ENCODE results near the gene CCL1. TPM values are rescaled to one million over a fixed set of nuclear protein-coding genes. Genes with fewer than 3 reads are reported as not detected.
A peak's percentile ranks its signal among the peaks of the same experiment; 100 is the strongest.

The CCL1 gene
- total RNA-seq, 3 donors from 2014 or later, result 1.4 to 17.7 (median 3.6) TPM

GRCh38 chr17:34371405-34372100 is 8.5 kb upstream of the CCL1 start:
- no peaks in the 10 kb centered on the region for H3K36me3 Mint-ChIP-seq (ENCODE audit: insufficient read depth)
- ATAC-seq, result peak in 1 of 2 donors; percentile 14
- peaks cover 3% of the 10 kb centered on the region for H3K27me3 Mint-ChIP-seq (ENCODE audit: low read depth)
- H3K4me3 Mint-ChIP-seq, result no peak overlapping the region
- no peaks in the 10 kb centered on the region for H3K9me3 Mint-ChIP-seq
- no peak for DNase-seq
- H3K4me1 Mint-ChIP-seq (ENCODE audit: low read depth), result peaks cover 3% of the 10 kb centered on the region

- no peaks in the 10 kb centered on the region for H3K9me3 Mint-ChIP-seq
- no peak overlapping the region for H3K4me3 Mint-ChIP-seq
Measured at GRCh38 chr17:34370997-34371395, 8.0 kb upstream of the CCL1 start.

GRCh38 chr17:34370376-34370996 is 7.5 kb upstream of the CCL1 start:
- Mint-ChIP-seq H3K4me3 (no peak overlapping the region), H3K36me3 (ENCODE audit: insufficient read depth) (no peaks in the 10 kb centered on the region), H3K4me1 (ENCODE audit: low read depth) (peaks cover 6% of the 10 kb centered on the region), H3K27me3 (ENCODE audit: low read depth) (peaks cover 3% of the 10 kb centered on the region), H3K9me3 (no peaks in the 10 kb centered on the region)
- no peak for ATAC-seq
- no peak for DNase-seq

More at GRCh38 chr17:34370997-34371395, 8.0 kb upstream of the CCL1 start:
- Mint-ChIP-seq H3K36me3 (ENCODE audit: insufficient read depth) (no peaks in the 10 kb centered on the region), H3K27me3 (ENCODE audit: low read depth) (peaks cover 3% of the 10 kb centered on the region), H3K4me1 (ENCODE audit: low read depth) (peaks cover 3% of the 10 kb centered on the region)
- peak; percentile 58 to 73 for ATAC-seq
- DNase-seq, result no peak

- Mint-ChIP-seq H3K27me3 (ENCODE audit: low read depth) (peaks cover 5% of the 10 kb centered on the region), H3K9me3 (no peaks in the 10 kb centered on the region), H3K4me1 (ENCODE audit: low read depth) (peaks cover 12% of the 10 kb centered on the region), H3K4me3 (no peak overlapping the region), H3K36me3 (ENCODE audit: insufficient read depth) (no peaks in the 10 kb centered on the region)
- no peak for ATAC-seq
- DNase-seq, result no peak
Measured at GRCh38 chr17:34369571-34369970, 6.5 kb upstream of the CCL1 start.

- H3K4me1 Mint-ChIP-seq (ENCODE audit: low read depth), result peaks cover 12% of the 10 kb centered on the region
- no peak overlapping the region for H3K4me3 Mint-ChIP-seq
- no peak for ATAC-seq
- DNase-seq, result no peak
- H3K9me3 Mint-ChIP-seq, result no peaks in the 10 kb centered on the region
- peaks cover 5% of the 10 kb centered on the region for H3K27me3 Mint-ChIP-seq (ENCODE audit: low read depth)
- no peaks in the 10 kb centered on the region for H3K36me3 Mint-ChIP-seq (ENCODE audit: insufficient read depth)
Measured at GRCh38 chr17:34368946-34369500, 6.0 kb upstream of the CCL1 start.

GRCh38 chr17:34368196-34368945 is 5.3 kb upstream of the CCL1 start:
- H3K4me1 Mint-ChIP-seq (ENCODE audit: low read depth), result peaks cover 12% of the 10 kb centered on the region
- no peak for DNase-seq
- no peaks in the 10 kb centered on the region for H3K9me3 Mint-ChIP-seq
- ATAC-seq, result no peak
- no peak overlapping the region for H3K4me3 Mint-ChIP-seq
- peaks cover 9% of the 10 kb centered on the region for H3K27me3 Mint-ChIP-seq (ENCODE audit: low read depth)
- no peaks in the 10 kb centered on the region for H3K36me3 Mint-ChIP-seq (ENCODE audit: insufficient read depth)

- ATAC-seq, result no peak
- DNase-seq, result no peak
- no peaks in the 10 kb centered on the region for H3K9me3 Mint-ChIP-seq
- H3K4me1 Mint-ChIP-seq (ENCODE audit: low read depth), result peaks cover 12% of the 10 kb centered on the region
- no peaks in the 10 kb centered on the region for H3K36me3 Mint-ChIP-seq (ENCODE audit: insufficient read depth)
- no peak overlapping the region for H3K4me3 Mint-ChIP-seq
- peaks cover 14% of the 10 kb centered on the region for H3K27me3 Mint-ChIP-seq (ENCODE audit: low read depth)
Measured at GRCh38 chr17:34367486-34368195, 4.6 kb upstream of the CCL1 start.

GRCh38 chr17:34366529-34367107 is 3.6 kb upstream of the CCL1 start:
- Mint-ChIP-seq H3K27me3 (ENCODE audit: low read depth) (peaks cover 17% of the 10 kb centered on the region), H3K4me3 (no peak overlapping the region), H3K9me3 (no peaks in the 10 kb centered on the region), H3K36me3 (ENCODE audit: insufficient read depth) (no peaks in the 10 kb centered on the region), H3K4me1 (ENCODE audit: low read depth) (peaks cover 12% of the 10 kb centered on the region)
- ATAC-seq, result no peak
- no peak for DNase-seq

GRCh38 chr17:34366010-34366409 is 3.0 kb upstream of the CCL1 start:
- Mint-ChIP-seq H3K9me3 (no peaks in the 10 kb centered on the region), H3K27me3 (ENCODE audit: low read depth) (peaks cover 17% of the 10 kb centered on the region), H3K4me3 (no peak overlapping the region), H3K4me1 (ENCODE audit: low read depth) (peaks cover 12% of the 10 kb centered on the region), H3K36me3 (ENCODE audit: insufficient read depth) (no peaks in the 10 kb centered on the region)
- ATAC-seq, result no peak
- no peak for DNase-seq

GRCh38 chr17:34365340-34365739 is 2.3 kb upstream of the CCL1 start:
- no peak overlapping the region for H3K4me3 Mint-ChIP-seq
- no peak for DNase-seq
- H3K4me1 Mint-ChIP-seq (ENCODE audit: low read depth), result peaks cover 9% of the 10 kb centered on the region
- H3K9me3 Mint-ChIP-seq, result no peaks in the 10 kb centered on the region
- ATAC-seq, result no peak
- H3K27me3 Mint-ChIP-seq (ENCODE audit: low read depth), result peaks cover 17% of the 10 kb centered on the region
- H3K36me3 Mint-ChIP-seq (ENCODE audit: insufficient read depth), result no peaks in the 10 kb centered on the region

- Mint-ChIP-seq H3K4me3 (no peak overlapping the region), H3K9me3 (no peaks in the 10 kb centered on the region), H3K36me3 (ENCODE audit: insufficient read depth) (no peaks in the 10 kb centered on the region), H3K4me1 (ENCODE audit: low read depth) (peaks cover 9% of the 10 kb centered on the region), H3K27me3 (ENCODE audit: low read depth) (peaks cover 17% of the 10 kb centered on the region)
- no peak for ATAC-seq
- no peak for DNase-seq
Measured at GRCh38 chr17:34364751-34365150, 1.7 kb upstream of the CCL1 start.

- Mint-ChIP-seq H3K27me3 (ENCODE audit: low read depth) (peaks cover 14% of the 10 kb centered on the region), H3K4me3 (no peak overlapping the region), H3K36me3 (ENCODE audit: insufficient read depth) (no peaks in the 10 kb centered on the region)
Measured at GRCh38 chr17:34361478-34362061, 1.5 kb downstream of the CCL1 start.

GRCh38 chr17:34360601-34361270 is 2.3 kb downstream of the CCL1 start:
- Mint-ChIP-seq H3K27me3 (ENCODE audit: low read depth) (peaks cover 16% of the 10 kb centered on the region), H3K4me1 (ENCODE audit: low read depth) (peaks cover 8% of the 10 kb centered on the region), H3K9me3 (no peaks in the 10 kb centered on the region), H3K4me3 (no peak overlapping the region), H3K36me3 (ENCODE audit: insufficient read depth) (no peaks in the 10 kb centered on the region)
- DNase-seq (no peak), ATAC-seq (no peak)

More at GRCh38 chr17:34361478-34362061, 1.5 kb downstream of the CCL1 start:
- H3K4me1 Mint-ChIP-seq (ENCODE audit: low read depth), result peaks cover 9% of the 10 kb centered on the region
- ATAC-seq (peak; percentile 76 to 87), DNase-seq (peak; percentile 31)
- no peaks in the 10 kb centered on the region for H3K9me3 Mint-ChIP-seq

Measured in activated T-cell treated with anti-CD3 and anti-CD28 coated beads, Interleukin-2, amount 50 U/mL, for 4 hours (primary cell).